ENCODE data around the gene ZNF408.

ZNF408 gene

GRCh38 chr11:46671958-46672315, 28.9 kb upstream of the ZNF408 start:
- H3K4me3 ChIP-seq (ENCODE audit: low read length) = no peak overlapping the region
- DNase-seq (ENCODE audit: low read depth) = no peak
- no peak for TF ChIP-seq CTCF (conservative IDR thresholded peaks at IDR 0.05; ENCODE audit: low read length)

GRCh38 chr11:46672381-46672839, 28.4 kb upstream of the ZNF408 start:
- H3K4me3 ChIP-seq (ENCODE audit: low read length) = no peak overlapping the region
- TF ChIP-seq CTCF (conservative IDR thresholded peaks at IDR 0.05; ENCODE audit: low read length) = no peak
- DNase-seq (ENCODE audit: low read depth) = no peak

GRCh38 chr11:46673713-46674462, 26.9 kb upstream of the ZNF408 start:
- no peak for TF ChIP-seq CTCF (conservative IDR thresholded peaks at IDR 0.05; ENCODE audit: low read length)
- no peak overlapping the region for H3K4me3 ChIP-seq (ENCODE audit: low read length)
- no peak for DNase-seq (ENCODE audit: low read depth)

- no peak for TF ChIP-seq CTCF (conservative IDR thresholded peaks at IDR 0.05; ENCODE audit: low read length)
- DNase-seq (ENCODE audit: low read depth) = no peak
- H3K4me3 ChIP-seq (ENCODE audit: low read length) = no peak overlapping the region
These were observed 26.2 kb upstream of the ZNF408 start for GRCh38 chr11:46674463-46675287.

- peak; percentile 82 for DNase-seq (ENCODE audit: low read depth)
- no peak overlapping the region for H3K4me3 ChIP-seq (ENCODE audit: low read length)
- TF ChIP-seq CTCF (conservative IDR thresholded peaks at IDR 0.05; ENCODE audit: low read length) = peak; percentile 32
These were observed 25.5 kb upstream of the ZNF408 start for GRCh38 chr11:46675288-46675851.

- no peak for TF ChIP-seq CTCF (conservative IDR thresholded peaks at IDR 0.05; ENCODE audit: low read length)
- H3K4me3 ChIP-seq (ENCODE audit: low read length) = no peak overlapping the region
These were observed 24.9 kb upstream of the ZNF408 start for GRCh38 chr11:46675949-46676348.

More at GRCh38 chr11:46675949-46676348, 24.9 kb upstream of the ZNF408 start:
- no peak for DNase-seq (ENCODE audit: low read depth)

All from AG10803 (cell line).